K562 (cell line): ENCODE results near the gene HTR4. TPM values are rescaled to one million over a fixed set of nuclear protein-coding genes. Genes with fewer than 3 reads are reported as not detected.
A peak's percentile ranks its signal among the peaks of the same experiment; 100 is the strongest.

Experiments used
- BHLHE40 ChIP-seq: IDR thresholded peaks from 2 replicates; pipeline ENCODE4 v1.6.1; 2011; ENCODE audit warnings: low read length, improper control_type of control experiment
- HMGN3 ChIP-seq: IDR thresholded peaks from 2 replicates; pipeline ENCODE4 v1.6.1; 2011; ENCODE audit warnings: borderline replicate concordance, low read depth, mild to moderate bottlenecking, mixed read lengths, low read length; ENCODE audit not compliant: insufficient read length; ENCODE audit errors: extremely low read depth
- HNRNPUL1 ChIP-seq: fragments of 200-400 bp; formaldehyde crosslinking; IDR thresholded peaks from 2 replicates; pipeline ENCODE4 v1.6.1; 2017; ENCODE audit warnings: low read length
- MAFF ChIP-seq: IDR thresholded peaks from 2 replicates; pipeline ENCODE4 v1.6.1; 2012; ENCODE audit warnings: low read length, improper control_type of control experiment
- MEF2D ChIP-seq: conservative IDR thresholded peaks from 2 replicates; pipeline ENCODE4 v1.6.1; 2016; ENCODE audit warnings: low read depth, missing genetic modification characterization, missing compliant biosample characterization
- SOX6 ChIP-seq: fragments of 450-650 bp; IDR thresholded peaks from 2 replicates; pipeline ENCODE4 v1.6.1; 2014; ENCODE audit warnings: mild to moderate bottlenecking
- SRSF7 ChIP-seq: fragments of 200-400 bp; formaldehyde crosslinking; optimal IDR thresholded peaks from 2 replicates; pipeline ENCODE3; 2017; ENCODE audit warnings: mild to moderate bottlenecking, low read depth, low read length
- polyA plus RNA-seq, 8 experiments: library from polyadenylated mRNA; depleted of rRNA in 4 of 8; stranded (reverse) in 5 of 8; unstranded in 3 of 8; fragments of >200 nt; fragmentation: Nextera tagmentation in 2 of 8; fragmentation: Illumina TruSeq in 1 of 8; extraction: Ambion mirVana in 2 of 8; extraction: Trizol in 1 of 8; gene quantifications; 2 replicates each; pipeline versions ENCODE4 v1.2.1 to v1.2.3, GENCODE V29; 2011 to 2014; ENCODE audit warnings: inconsistent platforms in 1 of 8, missing spikeins in 1 of 8
- total RNA-seq, 7 experiments: library from RNA; depleted of rRNA in 6 of 7; stranded (reverse); fragments of >200 nt in 6 of 7; fragmentation: Illumina TruSeq in 2 of 7; extraction: Trizol in 2 of 7; gene quantifications; 2 replicates each; pipeline versions ENCODE4 v1.2.1 to v1.2.3, GENCODE V29; 2011 to 2021; ENCODE audit warnings: low replicate concordance in 1 of 7
- TF ChIP-seq, protein P1 (sequence below): fragments of 450-650 bp; formaldehyde crosslinking; conservative IDR thresholded peaks from 2 replicates; pipeline ENCODE4 v1.4.0; 2022; ENCODE audit warnings: mild to moderate bottlenecking, missing genetic modification characterization
- TF ChIP-seq, protein P2 (sequence below), 2 experiments: fragments of 450-650 bp in 1 of 2; sonication (generic) in 1 of 2; formaldehyde crosslinking in 1 of 2; IDR thresholded peaks in 1 of 2; conservative IDR thresholded peaks in 1 of 2; 2 replicates each; pipeline versions ENCODE4 v1.6.1 to v1.8.1; 2016 to 2023; ENCODE audit warnings: mild to moderate bottlenecking in 2 of 2, moderate library complexity in 2 of 2, inconsistent platforms in 1 of 2, missing genetic modification reagents in 1 of 2
- TF ChIP-seq, protein P3 (sequence below), 2 experiments: fragments of 450-650 bp in 1 of 2; sonication (generic) in 1 of 2; formaldehyde crosslinking in 1 of 2; IDR thresholded peaks; 2 replicates each; pipeline versions ENCODE4 v1.7.1 to v1.9.0; 2016 to 2022; ENCODE audit warnings: inconsistent platforms in 1 of 2, mild to moderate bottlenecking in 1 of 2, missing genetic modification reagents in 1 of 2
- TF ChIP-seq, protein P4 (sequence below), 2 experiments: IDR thresholded peaks in 1 of 2; conservative IDR thresholded peaks in 1 of 2; 2 replicates each; pipeline ENCODE4 v1.6.1; 2016; ENCODE audit warnings: low read depth in 2 of 2, mild to moderate bottlenecking in 1 of 2, missing compliant biosample characterization in 1 of 2, missing genetic modification characterization in 1 of 2, moderate library complexity in 1 of 2

HTR4 gene
- total and polyA plus RNA-seq, 9 of the 15 experiments (the other 6 are each of a cell fraction or from before 2014, with no cell fraction given) = 0.13 TPM; not detected in 8

DNA sequence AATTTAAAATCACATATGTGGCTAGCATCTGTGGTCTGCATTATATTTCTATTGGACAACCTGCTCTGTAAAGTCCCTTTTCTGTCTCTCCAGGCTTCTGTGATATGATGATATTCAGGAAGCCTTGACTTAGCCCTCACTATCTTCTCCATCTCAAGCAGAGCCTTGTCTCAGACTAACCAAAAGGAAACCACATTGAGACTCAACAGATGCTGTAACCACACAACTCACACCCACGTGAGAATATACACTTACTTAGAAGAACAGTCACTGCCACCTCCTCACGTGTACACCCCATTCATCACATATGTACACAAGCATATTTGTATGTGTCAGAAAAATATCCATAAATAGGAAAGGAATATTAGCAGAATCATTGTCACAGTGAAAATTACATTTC is 33.6 kb downstream of the HTR4 start (continued):
- TF ChIP-seq, protein P1, sequence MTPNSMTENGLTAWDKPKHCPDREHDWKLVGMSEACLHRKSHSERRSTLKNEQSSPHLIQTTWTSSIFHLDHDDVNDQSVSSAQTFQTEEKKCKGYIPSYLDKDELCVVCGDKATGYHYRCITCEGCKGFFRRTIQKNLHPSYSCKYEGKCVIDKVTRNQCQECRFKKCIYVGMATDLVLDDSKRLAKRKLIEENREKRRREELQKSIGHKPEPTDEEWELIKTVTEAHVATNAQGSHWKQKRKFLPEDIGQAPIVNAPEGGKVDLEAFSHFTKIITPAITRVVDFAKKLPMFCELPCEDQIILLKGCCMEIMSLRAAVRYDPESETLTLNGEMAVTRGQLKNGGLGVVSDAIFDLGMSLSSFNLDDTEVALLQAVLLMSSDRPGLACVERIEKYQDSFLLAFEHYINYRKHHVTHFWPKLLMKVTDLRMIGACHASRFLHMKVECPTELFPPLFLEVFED (CRISPR knock-in tag) = no peak
- TF ChIP-seq MAFF = no peak
- peak; percentile 41; the same call in 1 of the 2 replicates for TF ChIP-seq BHLHE40
- TF ChIP-seq MEF2D = no peak
- TF ChIP-seq SRSF7 = no peak
- TF ChIP-seq, protein P2, sequence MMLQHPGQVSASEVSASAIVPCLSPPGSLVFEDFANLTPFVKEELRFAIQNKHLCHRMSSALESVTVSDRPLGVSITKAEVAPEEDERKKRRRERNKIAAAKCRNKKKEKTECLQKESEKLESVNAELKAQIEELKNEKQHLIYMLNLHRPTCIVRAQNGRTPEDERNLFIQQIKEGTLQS (IDR thresholded peaks at IDR 0.05) = peak; percentile 7; the same call in 1 of the 2 replicates
- TF ChIP-seq, protein P2 (CRISPR knock-in tag; conservative IDR thresholded peaks at IDR 0.05) = no peak
- TF ChIP-seq, protein P3, sequence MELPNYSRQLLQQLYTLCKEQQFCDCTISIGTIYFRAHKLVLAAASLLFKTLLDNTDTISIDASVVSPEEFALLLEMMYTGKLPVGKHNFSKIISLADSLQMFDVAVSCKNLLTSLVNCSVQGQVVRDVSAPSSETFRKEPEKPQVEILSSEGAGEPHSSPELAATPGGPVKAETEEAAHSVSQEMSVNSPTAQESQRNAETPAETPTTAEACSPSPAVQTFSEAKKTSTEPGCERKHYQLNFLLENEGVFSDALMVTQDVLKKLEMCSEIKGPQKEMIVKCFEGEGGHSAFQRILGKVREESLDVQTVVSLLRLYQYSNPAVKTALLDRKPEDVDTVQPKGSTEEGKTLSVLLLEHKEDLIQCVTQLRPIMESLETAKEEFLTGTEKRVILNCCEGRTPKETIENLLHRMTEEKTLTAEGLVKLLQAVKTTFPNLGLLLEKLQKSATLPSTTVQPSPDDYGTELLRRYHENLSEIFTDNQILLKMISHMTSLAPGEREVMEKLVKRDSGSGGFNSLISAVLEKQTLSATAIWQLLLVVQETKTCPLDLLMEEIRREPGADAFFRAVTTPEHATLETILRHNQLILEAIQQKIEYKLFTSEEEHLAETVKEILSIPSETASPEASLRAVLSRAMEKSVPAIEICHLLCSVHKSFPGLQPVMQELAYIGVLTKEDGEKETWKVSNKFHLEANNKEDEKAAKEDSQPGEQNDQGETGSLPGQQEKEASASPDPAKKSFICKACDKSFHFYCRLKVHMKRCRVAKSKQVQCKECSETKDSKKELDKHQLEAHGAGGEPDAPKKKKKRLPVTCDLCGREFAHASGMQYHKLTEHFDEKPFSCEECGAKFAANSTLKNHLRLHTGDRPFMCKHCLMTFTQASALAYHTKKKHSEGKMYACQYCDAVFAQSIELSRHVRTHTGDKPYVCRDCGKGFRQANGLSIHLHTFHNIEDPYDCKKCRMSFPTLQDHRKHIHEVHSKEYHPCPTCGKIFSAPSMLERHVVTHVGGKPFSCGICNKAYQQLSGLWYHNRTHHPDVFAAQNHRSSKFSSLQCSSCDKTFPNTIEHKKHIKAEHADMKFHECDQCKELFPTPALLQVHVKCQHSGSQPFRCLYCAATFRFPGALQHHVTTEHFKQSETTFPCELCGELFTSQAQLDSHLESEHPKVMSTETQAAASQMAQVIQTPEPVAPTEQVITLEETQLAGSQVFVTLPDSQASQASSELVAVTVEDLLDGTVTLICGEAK (IDR thresholded peaks at IDR 0.05) = no peak
- TF ChIP-seq, protein P3 (CRISPR knock-in tag; IDR thresholded peaks at IDR 0.05) = no peak
- no peak for TF ChIP-seq HNRNPUL1
- TF ChIP-seq SOX6 = no peak
- TF ChIP-seq, protein P4, sequence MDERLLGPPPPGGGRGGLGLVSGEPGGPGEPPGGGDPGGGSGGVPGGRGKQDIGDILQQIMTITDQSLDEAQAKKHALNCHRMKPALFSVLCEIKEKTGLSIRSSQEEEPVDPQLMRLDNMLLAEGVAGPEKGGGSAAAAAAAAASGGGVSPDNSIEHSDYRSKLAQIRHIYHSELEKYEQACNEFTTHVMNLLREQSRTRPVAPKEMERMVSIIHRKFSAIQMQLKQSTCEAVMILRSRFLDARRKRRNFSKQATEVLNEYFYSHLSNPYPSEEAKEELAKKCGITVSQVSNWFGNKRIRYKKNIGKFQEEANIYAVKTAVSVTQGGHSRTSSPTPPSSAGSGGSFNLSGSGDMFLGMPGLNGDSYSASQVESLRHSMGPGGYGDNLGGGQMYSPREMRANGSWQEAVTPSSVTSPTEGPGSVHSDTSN (CRISPR knock-in tag; IDR thresholded peaks at IDR 0.05; ENCODE audit: low read depth) = no peak
- TF ChIP-seq, protein P4 (tag; conservative IDR thresholded peaks at IDR 0.05; ENCODE audit: low read depth) = no peak
- no peak for TF ChIP-seq HMGN3
